ENCODE results near the gene WDR27. TPM values are rescaled to one million over a fixed set of nuclear protein-coding genes. Genes with fewer than 3 reads are reported as not detected.
"Not testable (repeated sequence)": the region's sequence is repeated elsewhere in the genome, so short reads cannot be mapped to it uniquely, and the experiment has no call there.

Gene WDR27
- total RNA-seq, 3 donors from 2014 or later (not counting 1 experiment from before 2014, with no cell fraction given) = 12.7 to 31.0 (median 25.3) TPM

DNA sequence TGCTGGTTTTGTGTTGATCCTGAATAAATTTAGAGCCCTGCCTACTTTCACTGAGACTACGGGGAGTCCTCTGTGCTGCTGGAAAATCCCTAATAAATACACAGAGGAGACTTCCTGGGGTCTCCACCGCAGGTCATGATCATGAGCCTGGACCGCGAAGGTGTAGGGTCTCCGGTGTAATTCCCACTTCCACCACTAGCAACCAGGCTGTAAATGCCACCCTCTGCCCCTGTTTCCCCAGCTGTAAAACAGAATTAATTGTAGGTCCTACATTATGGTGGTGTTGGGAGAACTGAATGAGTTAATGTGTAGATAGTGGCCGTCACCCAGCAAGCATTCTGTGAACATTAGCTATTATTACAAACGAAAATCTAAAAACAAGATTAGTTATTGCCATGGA lies 256.6 kb downstream of the WDR27 start:
- Mint-ChIP-seq H3K27me3 (ENCODE audit: low read depth in 2 of 2) (peaks cover 6 to 26% of the 10 kb centered on the region in 2 donors), H3K36me3 (no peaks in the 10 kb centered on the region), H3K4me3 (no peak overlapping the region), H3K9me3 (no peaks in the 10 kb centered on the region), H3K27ac (no peak overlapping the region), H3K4me1 (no peaks in the 10 kb centered on the region)
- ATAC-seq (no peak), DNase-seq (no peak)
- TF ChIP-seq, protein P1, sequence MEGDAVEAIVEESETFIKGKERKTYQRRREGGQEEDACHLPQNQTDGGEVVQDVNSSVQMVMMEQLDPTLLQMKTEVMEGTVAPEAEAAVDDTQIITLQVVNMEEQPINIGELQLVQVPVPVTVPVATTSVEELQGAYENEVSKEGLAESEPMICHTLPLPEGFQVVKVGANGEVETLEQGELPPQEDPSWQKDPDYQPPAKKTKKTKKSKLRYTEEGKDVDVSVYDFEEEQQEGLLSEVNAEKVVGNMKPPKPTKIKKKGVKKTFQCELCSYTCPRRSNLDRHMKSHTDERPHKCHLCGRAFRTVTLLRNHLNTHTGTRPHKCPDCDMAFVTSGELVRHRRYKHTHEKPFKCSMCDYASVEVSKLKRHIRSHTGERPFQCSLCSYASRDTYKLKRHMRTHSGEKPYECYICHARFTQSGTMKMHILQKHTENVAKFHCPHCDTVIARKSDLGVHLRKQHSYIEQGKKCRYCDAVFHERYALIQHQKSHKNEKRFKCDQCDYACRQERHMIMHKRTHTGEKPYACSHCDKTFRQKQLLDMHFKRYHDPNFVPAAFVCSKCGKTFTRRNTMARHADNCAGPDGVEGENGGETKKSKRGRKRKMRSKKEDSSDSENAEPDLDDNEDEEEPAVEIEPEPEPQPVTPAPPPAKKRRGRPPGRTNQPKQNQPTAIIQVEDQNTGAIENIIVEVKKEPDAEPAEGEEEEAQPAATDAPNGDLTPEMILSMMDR (IDR thresholded peaks at IDR 0.05) = no peak
- 96% methylated on average over 7 of the region's 7 CpGs for WGBS (ENCODE audit: insufficient coverage)
- H3K27me3 ChIP-seq (ENCODE audit: control insufficient read depth, insufficient read depth, low read length) = no peaks in the 10 kb centered on the region
- intact Hi-C loops (cut with micrococcal nuclease) = no loop called here
- H3K36me3 ChIP-seq (ENCODE audit: control insufficient read depth, insufficient read depth, low read length) = no peaks in the 10 kb centered on the region
- H3K4me3 ChIP-seq (ENCODE audit: low read length) = no peak overlapping the region
- no peak overlapping the region for H3K27ac ChIP-seq (ENCODE audit: low read length)
- no peaks in the 10 kb centered on the region for H3K9me3 ChIP-seq (ENCODE audit: control insufficient read depth, insufficient read depth, low read length)
- no peaks in the 10 kb centered on the region for H3K4me1 ChIP-seq (ENCODE audit: control insufficient read depth, insufficient read depth, low read length)

DNA sequence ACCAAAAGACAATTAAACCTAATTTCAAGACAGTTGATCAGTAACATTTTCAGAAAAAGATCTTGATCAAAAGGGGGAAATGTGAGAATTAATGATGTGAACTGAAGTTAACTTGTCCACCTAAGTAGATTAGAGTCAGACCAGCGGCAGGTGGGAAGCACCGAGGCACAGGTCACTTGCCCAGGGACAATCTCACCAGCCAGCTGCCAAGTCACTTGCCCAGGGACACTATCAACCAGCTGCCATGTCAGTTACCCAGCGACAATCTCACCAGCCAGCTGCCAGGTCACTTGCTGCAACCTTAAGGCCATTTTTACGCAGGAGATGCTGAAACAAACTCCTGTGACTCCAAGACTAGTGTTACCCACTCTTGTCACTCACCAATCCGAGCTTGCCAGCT lies 260.5 kb downstream of the WDR27 start:
- DNase-seq (no peak), ATAC-seq (no peak)
- Histone ChIP-seq H3K27me3 (ENCODE audit: control insufficient read depth, insufficient read depth, low read length) (no peaks in the 10 kb centered on the region), H3K27ac (ENCODE audit: low read length) (no peak overlapping the region), H3K9me3 (ENCODE audit: control insufficient read depth, insufficient read depth, low read length) (no peaks in the 10 kb centered on the region), H3K36me3 (ENCODE audit: control insufficient read depth, insufficient read depth, low read length) (no peaks in the 10 kb centered on the region), H3K4me1 (ENCODE audit: control insufficient read depth, insufficient read depth, low read length) (no peaks in the 10 kb centered on the region), H3K4me3 (ENCODE audit: low read length) (no peak overlapping the region)
- H3K4me1 Mint-ChIP-seq = no peaks in the 10 kb centered on the region
- peaks cover 7 to 19% of the 10 kb centered on the region in 2 donors for H3K27me3 Mint-ChIP-seq (ENCODE audit: low read depth in 2 of 2)
- no peaks in the 10 kb centered on the region for H3K36me3 Mint-ChIP-seq
- 84% methylated on average over 5 of the region's 5 CpGs for WGBS (ENCODE audit: insufficient coverage)
- TF ChIP-seq, protein P1 (IDR thresholded peaks at IDR 0.05) = no peak
- H3K27ac Mint-ChIP-seq = no peak overlapping the region
- H3K4me3 Mint-ChIP-seq = no peak overlapping the region
- no peaks in the 10 kb centered on the region for H3K9me3 Mint-ChIP-seq
- intact Hi-C loops (cut with micrococcal nuclease) = no loop called here

DNA sequence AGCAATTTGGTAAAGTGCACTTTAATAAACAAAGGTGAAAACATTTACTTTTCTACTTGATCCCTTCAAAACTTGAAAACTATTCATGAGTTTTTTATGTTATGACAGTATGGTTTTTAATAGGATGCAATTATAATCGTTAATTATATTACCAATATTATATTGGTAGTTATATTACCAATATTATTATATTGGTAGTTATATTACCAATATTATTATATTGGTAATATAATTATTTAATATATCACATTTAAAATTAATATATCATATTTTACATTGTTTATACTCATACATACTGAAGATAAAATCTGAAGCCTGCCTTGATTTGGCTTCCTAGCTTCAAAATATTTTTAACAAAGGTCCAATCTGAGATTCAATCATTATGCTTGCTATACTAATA lies 262.1 kb downstream of the WDR27 start:
- Mint-ChIP-seq H3K36me3 (no peaks in the 10 kb centered on the region), H3K4me3 (no peak overlapping the region), H3K9me3 (no peaks in the 10 kb centered on the region), H3K27me3 (ENCODE audit: low read depth in 2 of 2) (peaks cover 7 to 16% of the 10 kb centered on the region in 2 donors), H3K27ac (no peak overlapping the region), H3K4me1 (no peaks in the 10 kb centered on the region)
- intact Hi-C loops (cut with micrococcal nuclease) = no loop called here
- Histone ChIP-seq H3K36me3 (ENCODE audit: control insufficient read depth, insufficient read depth, low read length) (no peaks in the 10 kb centered on the region), H3K4me3 (ENCODE audit: low read length) (no peak overlapping the region), H3K27ac (ENCODE audit: low read length) (no peak overlapping the region), H3K27me3 (ENCODE audit: control insufficient read depth, insufficient read depth, low read length) (no peaks in the 10 kb centered on the region), H3K9me3 (ENCODE audit: control insufficient read depth, insufficient read depth, low read length) (no peaks in the 10 kb centered on the region), H3K4me1 (ENCODE audit: control insufficient read depth, insufficient read depth, low read length) (no peaks in the 10 kb centered on the region)
- DNase-seq (no peak), ATAC-seq (no peak)
- no CpG with 5 or more reads among the region's 1 CpG for WGBS (ENCODE audit: insufficient coverage)
- TF ChIP-seq, protein P1 (IDR thresholded peaks at IDR 0.05) = no peak

DNA sequence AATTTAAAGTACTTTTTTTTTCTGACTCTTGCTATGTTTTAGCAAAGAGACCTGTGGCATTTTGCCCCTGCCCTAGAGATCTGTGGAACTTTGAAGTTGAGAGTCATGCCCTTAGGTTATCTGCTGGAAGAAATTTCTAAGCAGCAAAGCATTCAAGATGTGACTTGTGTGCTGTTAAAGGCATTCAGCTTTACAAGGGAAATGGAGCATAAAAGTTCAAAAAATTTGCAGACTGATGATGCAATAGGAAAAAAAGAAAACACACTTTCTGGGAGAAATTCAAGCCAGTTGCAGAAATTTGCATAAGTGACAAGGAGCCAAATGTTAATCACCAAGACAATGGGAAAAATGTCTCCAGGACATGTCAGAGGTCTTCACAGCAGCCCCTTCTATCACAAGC lies 267.3 kb downstream of the WDR27 start:
- ATAC-seq; H3K4me3 Mint-ChIP-seq; H3K27ac ChIP-seq (ENCODE audit: low read length); H3K4me1 Mint-ChIP-seq; H3K27ac Mint-ChIP-seq; H3K36me3 Mint-ChIP-seq; H3K4me1 ChIP-seq (ENCODE audit: control insufficient read depth, insufficient read depth, low read length); DNase-seq; H3K36me3 ChIP-seq (ENCODE audit: control insufficient read depth, insufficient read depth, low read length); H3K27me3 Mint-ChIP-seq (ENCODE audit: low read depth in 2 of 2); H3K4me3 ChIP-seq (ENCODE audit: low read length); intact Hi-C loops (cut with micrococcal nuclease); H3K27me3 ChIP-seq (ENCODE audit: control insufficient read depth, insufficient read depth, low read length): not testable (repeated sequence)
- peaks cover 0 to 14% of the 10 kb centered on the region in 2 donors for H3K9me3 Mint-ChIP-seq
- H3K9me3 ChIP-seq (ENCODE audit: control insufficient read depth, insufficient read depth, low read length) = peaks cover 14% of the 10 kb centered on the region

Data from natural killer cell (primary cell).